ENCODE measurements around the gene AFP.

GRCh38 chr4:73387552-73387951 is 48.5 kb upstream of the AFP start:
- TF ChIP-seq CTCF (IDR thresholded peaks at IDR 0.05) (no peak), EP300 (IDR thresholded peaks at IDR 0.05) (no peak)
